Liver (tissue), 9 donors: ENCODE data around the gene TADA2A. TPM values are rescaled to one million over a fixed set of nuclear protein-coding genes. Genes with fewer than 3 reads are reported as not detected.

ENCODE experiments used
- DNase-seq: peaks from one replicate; pipeline ENCODE4 v3.0.0-alpha.2; 2017; ENCODE audit warnings: low spot score
- H3K27ac ChIP-seq, 2 donors: one replicate each; pipeline ENCODE4 v1.7.0; 2013; ENCODE audit warnings: inconsistent platforms in 2 of 2, low read length in 2 of 2, control low read depth in 1 of 2, low read depth in 1 of 2, mild to moderate bottlenecking in 1 of 2
- H3K27me3 ChIP-seq, 4 donors: one replicate each; pipeline versions ENCODE4 v1.6.1 to v1.7.0; 2013; ENCODE audit warnings: low read length in 3 of 4, inconsistent platforms in 1 of 4, mild to moderate bottlenecking in 1 of 4, moderate library complexity in 1 of 4; ENCODE audit not compliant: control insufficient read depth in 4 of 4, insufficient read depth in 4 of 4
- H3K36me3 ChIP-seq, 4 donors: one replicate each; pipeline versions ENCODE4 v1.6.1 to v1.7.0; 2013; ENCODE audit warnings: low read length in 3 of 4, mild to moderate bottlenecking in 3 of 4, low read depth in 1 of 4, moderate library complexity in 1 of 4; ENCODE audit not compliant: control insufficient read depth in 4 of 4, insufficient read depth in 3 of 4
- H3K4me1 ChIP-seq, 4 donors: one replicate each; pipeline versions ENCODE4 v1.6.1 to v1.7.0; 2013; ENCODE audit warnings: low read length in 3 of 4, mild to moderate bottlenecking in 3 of 4, moderate library complexity in 1 of 4; ENCODE audit not compliant: control insufficient read depth in 4 of 4, insufficient read depth in 4 of 4
- H3K4me3 ChIP-seq, 3 donors: one replicate each; pipeline versions ENCODE4 v1.6.1 to v1.7.0; 2013; ENCODE audit warnings: low read length in 3 of 3, control low read depth in 1 of 3, low read depth in 1 of 3, mild to moderate bottlenecking in 1 of 3
- H3K9ac ChIP-seq, 2 donors: one replicate each; pipeline ENCODE4 v1.7.0; 2013; ENCODE audit warnings: low read length in 2 of 2, mild to moderate bottlenecking in 2 of 2, moderate library complexity in 2 of 2, control low read depth in 1 of 2, low read depth in 1 of 2
- H3K9me3 ChIP-seq, 4 donors: one replicate each; pipeline versions ENCODE4 v1.6.1 to v1.7.0; 2013; ENCODE audit warnings: low read length in 3 of 4; ENCODE audit not compliant: control insufficient read depth in 4 of 4
- ATF3 ChIP-seq: IDR thresholded peaks from 2 replicates; pipeline ENCODE4 v1.6.1; 2016; ENCODE audit warnings: antibody characterized with exemption
- CTCF ChIP-seq: fragments of 150-350 bp; IDR thresholded peaks from 2 replicates; pipeline ENCODE4 v1.5.1; 2017; ENCODE audit warnings: improper control_type of control experiment, low read depth, low read length; ENCODE audit not compliant: missing input control
- EGR1 ChIP-seq, 2 donors: IDR thresholded peaks; 2 replicates each; pipeline ENCODE4 v1.6.1; 2016 to 2018; ENCODE audit warnings: antibody characterized with exemption in 2 of 2, low read depth in 2 of 2
- FOXA1 ChIP-seq: IDR thresholded peaks from 2 replicates; pipeline ENCODE4 v1.6.1; 2016; ENCODE audit warnings: antibody characterized with exemption
- FOXA2 ChIP-seq: IDR thresholded peaks from 2 replicates; pipeline ENCODE4 v1.6.1; 2016; ENCODE audit warnings: antibody characterized with exemption
- GABPA ChIP-seq, 2 donors: IDR thresholded peaks in 1 of 2; conservative IDR thresholded peaks in 1 of 2; 2 replicates each; pipeline ENCODE4 v1.6.1; 2016; ENCODE audit warnings: antibody characterized with exemption in 2 of 2, mild to moderate bottlenecking in 1 of 2, moderate library complexity in 1 of 2
- HNF4A ChIP-seq, 2 donors: conservative IDR thresholded peaks; 2 replicates each; pipeline ENCODE4 v1.6.1; 2016; ENCODE audit warnings: antibody characterized with exemption in 2 of 2, mild to moderate bottlenecking in 2 of 2
- HNF4G ChIP-seq: IDR thresholded peaks from 2 replicates; pipeline ENCODE4 v1.6.1; 2016; ENCODE audit warnings: antibody characterized with exemption
- JUND ChIP-seq, 2 donors: IDR thresholded peaks; 2 replicates each; pipeline ENCODE4 v1.6.1; 2016; ENCODE audit warnings: antibody characterized with exemption in 2 of 2
- MAX ChIP-seq: IDR thresholded peaks from 2 replicates; pipeline ENCODE4 v1.6.1; 2016; ENCODE audit warnings: antibody characterized with exemption
- NR2F2 ChIP-seq: IDR thresholded peaks from 2 replicates; pipeline ENCODE4 v1.6.1; 2016; ENCODE audit warnings: antibody characterized with exemption
- RAD21 ChIP-seq, 2 donors: IDR thresholded peaks; 2 replicates each; pipeline ENCODE4 v1.6.1; 2016; ENCODE audit warnings: antibody characterized with exemption in 2 of 2, mild to moderate bottlenecking in 2 of 2
- REST ChIP-seq: IDR thresholded peaks from 2 replicates; pipeline ENCODE4 v1.6.1; 2016; ENCODE audit warnings: antibody characterized with exemption, mild to moderate bottlenecking
- RXRA ChIP-seq, 2 donors: IDR thresholded peaks; 2 replicates each; pipeline ENCODE4 v1.6.1; 2017 to 2018; ENCODE audit warnings: antibody characterized with exemption in 2 of 2, mild to moderate bottlenecking in 1 of 2
- SP1 ChIP-seq: IDR thresholded peaks from 2 replicates; pipeline ENCODE4 v1.6.1; 2018; ENCODE audit warnings: antibody characterized with exemption, mild to moderate bottlenecking
- TAF1 ChIP-seq: conservative IDR thresholded peaks from 2 replicates; pipeline ENCODE4 v1.6.1; 2016; ENCODE audit warnings: antibody characterized with exemption, mild to moderate bottlenecking
- YY1 ChIP-seq: IDR thresholded peaks from 2 replicates; pipeline ENCODE4 v1.6.1; 2016; ENCODE audit warnings: antibody characterized with exemption, mild to moderate bottlenecking
- ZBTB33 ChIP-seq: IDR thresholded peaks from 2 replicates; pipeline ENCODE4 v1.6.1; 2016; ENCODE audit warnings: antibody characterized with exemption
- WGBS: extraction: QIAGEN DNeasy Blood & Tissue Kit; methylation state at CpG from one replicate; pipeline ENCODE4 v1.1.7; 2013; 5-methylcytosine and 5-hydroxymethylcytosine counted together
- polyA plus RNA-seq, 2 donors: library from polyadenylated mRNA; stranded (reverse) in 1 of 2; unstranded in 1 of 2; fragments of 200-250 nt in 1 of 2; fragments of >200 nt in 1 of 2; fragmentation: Nextera tagmentation in 1 of 2; extraction: Ambion mirVana in 1 of 2; gene quantifications; one replicate each; pipeline versions ENCODE4 v1.2.1 to v1.2.3, GENCODE V29; 2013 to 2015
- total RNA-seq, 2 donors: library from RNA; depleted of rRNA; stranded (reverse); fragments of >200 nt; gene quantifications; one replicate each; pipeline ENCODE4 v1.2.3, GENCODE V29; 2014
- donor health status: healthy.
- donor health status: healthy.
- donor health status: healthy.
- donor health status: healthy.
- donor health status: healthy.

TADA2A gene
- total and polyA plus RNA-seq, 4 donors = 2.8 to 13.4 (median 8.2) TPM

- no peaks in the 10 kb centered on the region for H3K9me3 ChIP-seq
- H3K27me3 ChIP-seq = no peaks in the 10 kb centered on the region
- TF ChIP-seq ATF3 = peak; percentile 35
- TF ChIP-seq REST = no peak
- peak; percentile 100 for TF ChIP-seq CTCF
- TF ChIP-seq HNF4A (conservative IDR thresholded peaks at IDR 0.05) = peak; percentile 33 to 63
- no peak for TF ChIP-seq NR2F2
- no peak for TF ChIP-seq TAF1
- peak; percentile 2 for TF ChIP-seq FOXA2
- TF ChIP-seq EGR1 (IDR thresholded peaks at IDR 0.05; ENCODE audit: low read depth in 2 of 2) = no peak
- TF ChIP-seq HNF4G = no peak
- no peak for TF ChIP-seq MAX
- TF ChIP-seq SP1 = no peak
- TF ChIP-seq ZBTB33 = no peak
- TF ChIP-seq FOXA1 = no peak
- no peak for TF ChIP-seq GABPA (IDR thresholded peaks at IDR 0.05 in 1 of 2, conservative IDR thresholded peaks at IDR 0.05 in 1 of 2)
- TF ChIP-seq RAD21 (IDR thresholded peaks at IDR 0.05) = peak; percentile 100
- TF ChIP-seq JUND (IDR thresholded peaks at IDR 0.05) = no peak
- TF ChIP-seq RXRA (IDR thresholded peaks at IDR 0.05) = peak in 1 of 2 donors; percentile 40
- TF ChIP-seq YY1 = no peak
- no peak overlapping the region for H3K4me3 ChIP-seq
- H3K9ac ChIP-seq = peak overlapping the region in 1 of 2 donors; percentile 39
- no peaks in the 10 kb centered on the region for H3K36me3 ChIP-seq
- no peak overlapping the region for H3K27ac ChIP-seq
- peaks cover 0 to 4% (median 2%) of the 10 kb centered on the region in 4 donors for H3K4me1 ChIP-seq
- peak; percentile 60 for DNase-seq
- 4% methylated on average over 4 of the region's 4 CpGs for WGBS
Measured at GRCh38 chr17:37373530-37374159, 33.0 kb upstream of the TADA2A start.
